ENCODE results near the gene AP3B1. TPM values are rescaled to one million over a fixed set of nuclear protein-coding genes. Genes with fewer than 3 reads are reported as not detected.

The AP3B1 gene
- total and polyA plus RNA-seq, 2 donors (not counting 1 experiment from before 2014, with no cell fraction given), result 50.5 to 66.9 TPM

- H3K9me3 ChIP-seq (ENCODE audit: control insufficient read depth, insufficient read depth, low read depth, low read length), result no peaks in the 10 kb centered on the region
- H3K27me3 ChIP-seq (ENCODE audit: control insufficient read depth, insufficient read depth, low read length), result no peaks in the 10 kb centered on the region
- no peaks in the 10 kb centered on the region for H3K79me2 ChIP-seq (ENCODE audit: control insufficient read depth, insufficient read depth, low read length)
- no peak for DNase-seq (ENCODE audit: low read depth in 2 of 2)
- H3K9ac ChIP-seq (ENCODE audit: insufficient read depth, low read length), result no peak overlapping the region
- TF ChIP-seq EZH2 (IDR thresholded peaks at IDR 0.05; ENCODE audit: low read length, missing control alignments) (no peak), CTCF (conservative IDR thresholded peaks at IDR 0.05 in 1 of 2, IDR thresholded peaks at IDR 0.05 in 1 of 2; ENCODE audit: low read depth in 1 of 2, low read length in 2 of 2) (no peak)
- no peaks in the 10 kb centered on the region for H3K36me3 ChIP-seq (ENCODE audit: control insufficient read depth, insufficient read depth, low read length)
- no peak overlapping the region for H3K27ac ChIP-seq (ENCODE audit: insufficient read depth, low read length)
- H3K4me3 ChIP-seq (replicated peaks in 1 of 4; ENCODE audit: control extremely low read depth in 1 of 4, insufficient read depth in 1 of 4, low read depth in 3 of 4, low read length in 4 of 4), result no peak overlapping the region
- H3K4me1 ChIP-seq (ENCODE audit: control insufficient read depth, extremely low read depth, insufficient read depth, low read length), result no peaks in the 10 kb centered on the region
- H2AFZ ChIP-seq (ENCODE audit: low read length), result no peak overlapping the region
- no peak overlapping the region for H3K4me2 ChIP-seq (ENCODE audit: extremely low read depth, insufficient read depth, low read length)
- no peaks in the 10 kb centered on the region for H4K20me1 ChIP-seq (ENCODE audit: control insufficient read depth, extremely low read depth, insufficient read depth, low read length)
Observed at GRCh38 chr5:78078858-78079257, 215.6 kb downstream of the AP3B1 start.

DNA sequence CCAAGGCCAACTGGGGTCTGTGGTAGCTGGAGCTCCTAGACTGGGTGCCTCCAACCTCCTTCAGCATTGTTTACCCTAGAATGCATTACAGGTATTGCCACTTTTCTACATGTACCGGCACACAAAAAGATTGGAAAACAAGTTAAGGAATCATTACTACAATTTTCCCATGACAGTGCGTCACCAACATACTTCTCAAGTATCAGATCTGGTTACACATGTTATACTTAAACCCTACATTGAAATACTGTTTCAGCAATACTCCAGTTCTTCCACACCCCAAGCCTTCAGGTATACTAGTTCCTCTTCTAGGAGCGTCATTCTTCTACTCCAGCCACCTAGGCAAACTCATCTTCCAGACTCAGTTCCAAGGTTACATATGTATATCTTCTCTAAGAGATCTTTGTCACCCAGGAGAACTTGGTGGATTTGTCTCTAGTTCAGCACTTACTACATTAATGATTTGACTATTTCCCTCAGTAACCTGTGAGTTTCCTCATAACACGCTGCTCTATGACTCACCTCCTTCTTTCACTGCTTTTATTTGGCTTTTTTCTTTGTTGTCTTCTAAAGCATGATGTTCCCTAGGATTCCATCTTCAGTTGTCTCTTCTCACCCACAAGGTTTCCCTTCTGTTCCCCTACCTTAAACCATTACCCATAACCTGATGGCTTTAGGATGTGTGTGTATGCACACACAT lies 217.0 kb downstream of the AP3B1 start:
- no peak for DNase-seq (ENCODE audit: low read depth in 2 of 2)
- H3K9me3 ChIP-seq (ENCODE audit: control insufficient read depth, insufficient read depth, low read depth, low read length), result no peaks in the 10 kb centered on the region

DNA sequence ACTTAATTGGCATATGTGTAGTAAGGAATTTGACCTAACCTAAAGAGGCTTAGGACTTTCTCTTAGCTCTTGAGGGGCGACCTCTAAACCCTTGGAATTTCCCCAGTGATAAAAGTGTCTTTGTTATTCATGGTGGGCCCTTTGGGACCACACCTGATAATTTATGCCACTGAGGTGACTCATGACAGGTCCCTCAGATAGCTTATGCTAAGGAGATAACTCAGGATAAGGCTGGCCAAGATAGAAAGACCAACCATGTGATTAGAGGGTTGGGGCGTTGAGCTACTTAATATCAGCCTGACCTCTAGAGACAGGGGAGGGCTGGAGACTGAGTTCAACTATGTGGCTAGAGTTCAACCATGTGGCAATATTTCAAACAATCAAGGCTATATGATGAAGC lies 218.1 kb downstream of the AP3B1 start:
- TF ChIP-seq EZH2 (IDR thresholded peaks at IDR 0.05; ENCODE audit: low read length, missing control alignments), result no peak
- TF ChIP-seq CTCF (conservative IDR thresholded peaks at IDR 0.05 in 1 of 2, IDR thresholded peaks at IDR 0.05 in 1 of 2; ENCODE audit: low read depth in 1 of 2, low read length in 2 of 2), result no peak
- H3K27me3 ChIP-seq (ENCODE audit: control insufficient read depth, insufficient read depth, low read length), result no peaks in the 10 kb centered on the region
- DNase-seq (ENCODE audit: low read depth in 2 of 2), result peak in 1 of 2 donors; percentile 7

More for the DNA sequence above, 217.0 kb downstream of the AP3B1 start:
- Histone ChIP-seq H4K20me1 (ENCODE audit: control insufficient read depth, extremely low read depth, insufficient read depth, low read length) (no peaks in the 10 kb centered on the region), H3K9ac (ENCODE audit: insufficient read depth, low read length) (no peak overlapping the region), H2AFZ (ENCODE audit: low read length) (no peak overlapping the region), H3K4me2 (ENCODE audit: extremely low read depth, insufficient read depth, low read length) (no peak overlapping the region), H3K79me2 (ENCODE audit: control insufficient read depth, insufficient read depth, low read length) (no peaks in the 10 kb centered on the region), H3K4me1 (ENCODE audit: control insufficient read depth, extremely low read depth, insufficient read depth, low read length) (no peaks in the 10 kb centered on the region), H3K27me3 (ENCODE audit: control insufficient read depth, insufficient read depth, low read length) (no peaks in the 10 kb centered on the region), H3K27ac (ENCODE audit: insufficient read depth, low read length) (no peak overlapping the region), H3K36me3 (ENCODE audit: control insufficient read depth, insufficient read depth, low read length) (no peaks in the 10 kb centered on the region), H3K4me3 (replicated peaks in 1 of 4; ENCODE audit: control extremely low read depth in 1 of 4, insufficient read depth in 1 of 4, low read depth in 3 of 4, low read length in 4 of 4) (no peak overlapping the region)
- TF ChIP-seq CTCF (conservative IDR thresholded peaks at IDR 0.05 in 1 of 2, IDR thresholded peaks at IDR 0.05 in 1 of 2; ENCODE audit: low read depth in 1 of 2, low read length in 2 of 2) (no peak), EZH2 (IDR thresholded peaks at IDR 0.05; ENCODE audit: low read length, missing control alignments) (no peak)

More for the DNA sequence above, 218.1 kb downstream of the AP3B1 start:
- Histone ChIP-seq H3K9me3 (ENCODE audit: control insufficient read depth, insufficient read depth, low read depth, low read length) (no peaks in the 10 kb centered on the region), H3K4me1 (ENCODE audit: control insufficient read depth, extremely low read depth, insufficient read depth, low read length) (no peaks in the 10 kb centered on the region), H3K9ac (ENCODE audit: insufficient read depth, low read length) (no peak overlapping the region), H3K27ac (ENCODE audit: insufficient read depth, low read length) (no peak overlapping the region), H3K79me2 (ENCODE audit: control insufficient read depth, insufficient read depth, low read length) (no peaks in the 10 kb centered on the region), H3K36me3 (ENCODE audit: control insufficient read depth, insufficient read depth, low read length) (no peaks in the 10 kb centered on the region), H2AFZ (ENCODE audit: low read length) (no peak overlapping the region), H3K4me2 (ENCODE audit: extremely low read depth, insufficient read depth, low read length) (no peak overlapping the region), H3K4me3 (replicated peaks in 1 of 4; ENCODE audit: control extremely low read depth in 1 of 4, insufficient read depth in 1 of 4, low read depth in 3 of 4, low read length in 4 of 4) (no peak overlapping the region), H4K20me1 (ENCODE audit: control insufficient read depth, extremely low read depth, insufficient read depth, low read length) (no peaks in the 10 kb centered on the region)

Measured in fibroblast of lung (primary cell).